OCI-LY7 (cell line): ENCODE data around the gene CATSPER3. TPM values are rescaled to one million over a fixed set of nuclear protein-coding genes. Genes with fewer than 3 reads are reported as not detected.

Experiments
- BruUV-seq: library from RNA; stranded (reverse); fragments of 400-500 nt; replicated peaks from 2 replicates; lab custom pipeline; 2021; lab: Mats Ljungman, UMichigan
- CTCF ChIA-PET: fragments of 300-600 bp; sonication (Branson Sonifier 250); formaldehyde crosslinking; loops from one replicate; lab custom pipeline; 2022; ENCODE audit warnings: antibody characterized with exemption; ENCODE audit not compliant: unreplicated experiment; lab: Charles Lee
- POLR2A ChIA-PET: fragments of 300-600 bp; sonication (Branson Sonifier 250); formaldehyde crosslinking; loops from one replicate; lab custom pipeline; 2022; ENCODE audit warnings: antibody characterized with exemption; lab: Charles Lee
- DNase-seq: peaks from one replicate; pipeline ENCODE4 v3.0.0-alpha.2; 2015; ENCODE audit warnings: low spot score
- H2AFZ ChIP-seq: fragments of 200-600 bp; sonication (generic), shearing (Covaris generic); 2 replicates; pipeline ENCODE4 v1.6.1; 2014; ENCODE audit warnings: mild to moderate bottlenecking, antibody characterized with exemption, low read length, moderate library complexity
- H3K27ac ChIP-seq: fragments of 200-600 bp; sonication (generic); 2 replicates; pipeline ENCODE4 v1.5.1; 2014; ENCODE audit warnings: mixed run types, low read depth, mild to moderate bottlenecking, moderate library complexity, low read length, inconsistent platforms; ENCODE audit not compliant: poor library complexity, severe bottlenecking
- H3K36me3 ChIP-seq: fragments of 200-600 bp; sonication (generic); 2 replicates; pipeline ENCODE4 v1.6.1; 2014; ENCODE audit warnings: mild to moderate bottlenecking, antibody characterized with exemption, low read length, moderate library complexity, mixed read lengths; ENCODE audit not compliant: insufficient read depth
- H3K4me1 ChIP-seq: fragments of 200-600 bp; sonication (generic); 2 replicates; pipeline ENCODE4 v1.5.1; 2014; ENCODE audit warnings: mild to moderate bottlenecking, low read length; ENCODE audit not compliant: insufficient read depth, poor library complexity, severe bottlenecking
- H3K4me2 ChIP-seq: fragments of 200-600 bp; sonication (generic); 2 replicates; pipeline ENCODE4 v1.6.1; 2014; ENCODE audit warnings: mild to moderate bottlenecking, low read length
- H3K4me3 ChIP-seq: fragments of 200-600 bp; sonication (generic); 2 replicates; pipeline ENCODE4 v1.5.1; 2014; ENCODE audit warnings: mild to moderate bottlenecking, low read depth, low read length; ENCODE audit not compliant: poor library complexity, severe bottlenecking
- H3K79me2 ChIP-seq: fragments of 200-600 bp; sonication (generic); 2 replicates; pipeline ENCODE4 v1.6.1; 2016; ENCODE audit warnings: low read depth, mild to moderate bottlenecking, low read length, moderate library complexity, mixed read lengths; ENCODE audit not compliant: insufficient read depth
- H3K9me2 ChIP-seq: fragments of 200-600 bp; sonication (generic); 2 replicates; pipeline ENCODE4 v1.6.1; 2016; ENCODE audit warnings: mild to moderate bottlenecking, low read length, mixed read lengths; ENCODE audit not compliant: insufficient read depth
- H3K9me3 ChIP-seq: fragments of 200-600 bp; sonication (generic); 2 replicates; pipeline ENCODE4 v1.6.1; 2014; ENCODE audit warnings: mild to moderate bottlenecking, mixed run types, low read length, mixed read lengths
- H4K20me1 ChIP-seq: fragments of 200-600 bp; sonication (generic); 2 replicates; pipeline ENCODE4 v1.6.1; 2014; ENCODE audit warnings: mild to moderate bottlenecking, antibody characterized with exemption, low read length, moderate library complexity, mixed read lengths; ENCODE audit not compliant: insufficient read depth
- EZH2phosphoT487 ChIP-seq: fragments of 200-600 bp; sonication (generic); IDR thresholded peaks from 2 replicates; pipeline ENCODE4 v1.6.1; 2018; ENCODE audit warnings: low read depth, borderline replicate concordance, mild to moderate bottlenecking, mixed run types, antibody characterized with exemption, low read length, moderate library complexity, mixed read lengths
- intact Hi-C: fragments of 100-400 bp; cut with micrococcal nuclease; formaldehyde crosslinking; loops from one replicate; pipeline ENCODE4 v1.10.0; 2022; ENCODE audit not compliant: unreplicated experiment
- total RNA-seq, 2 experiments: library from RNA; depleted of rRNA in 1 of 2; stranded (reverse); fragments of >200 nt in 1 of 2; shearing (Covaris generic) in 1 of 2; gene quantifications; 2 replicates each; pipeline ENCODE4 v1.2.3, GENCODE V29; 2014 to 2022
- TF ChIP-seq, protein P1 (sequence below): fragments of 200-600 bp; sonication (generic); conservative IDR thresholded peaks from 2 replicates; pipeline ENCODE4 v1.5.1; 2014; ENCODE audit warnings: mild to moderate bottlenecking, antibody characterized with exemption, low read length, moderate library complexity, mixed read lengths

Gene CATSPER3
- total RNA-seq, 2 experiments from 2014 or later: 0.61 TPM; not detected in 1

DNA sequence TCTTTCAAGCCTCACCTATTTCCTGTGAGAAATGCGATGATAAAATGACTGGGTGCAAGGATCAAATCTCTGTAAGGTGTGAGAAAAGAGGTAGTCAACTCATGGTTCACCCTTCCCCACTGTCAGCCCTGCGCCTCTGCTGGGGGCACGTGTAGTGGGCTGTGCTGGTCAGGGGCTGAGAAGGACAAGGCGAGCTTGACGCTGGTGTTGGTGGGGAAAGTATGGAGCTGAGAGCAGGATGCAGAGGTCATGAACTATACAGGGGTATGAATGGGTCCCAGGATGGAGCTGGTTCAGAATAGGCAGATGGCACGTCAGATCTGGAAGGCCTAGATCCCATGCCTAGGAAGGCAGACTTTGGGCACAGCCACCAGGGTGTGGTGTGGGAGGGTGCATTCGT lies 45.7 kb downstream of the CATSPER3 start:
- Histone ChIP-seq H3K9me3 (no peaks in the 10 kb centered on the region), H2AFZ (no peak overlapping the region), H3K4me3 (no peak overlapping the region), H3K4me1 (no peaks in the 10 kb centered on the region), H3K4me2 (no peak overlapping the region), H3K36me3 (no peaks in the 10 kb centered on the region), H3K27ac (no peak overlapping the region), H4K20me1 (no peaks in the 10 kb centered on the region), H3K9me2 (no peaks in the 10 kb centered on the region), H3K79me2 (no peaks in the 10 kb centered on the region)
- intact Hi-C loops: no loop called here
- ChIA-PET CTCF (no interaction called here), POLR2A (interaction anchor here (0.5 to 1.0 kb wide), 4 partner anchors 9 to 43 kb away, joined by 3 to 4 read pairs (median 3); no protein-coding TSS in a partner anchor)
- TF ChIP-seq EZH2phosphoT487: no peak
- TF ChIP-seq, protein P1, sequence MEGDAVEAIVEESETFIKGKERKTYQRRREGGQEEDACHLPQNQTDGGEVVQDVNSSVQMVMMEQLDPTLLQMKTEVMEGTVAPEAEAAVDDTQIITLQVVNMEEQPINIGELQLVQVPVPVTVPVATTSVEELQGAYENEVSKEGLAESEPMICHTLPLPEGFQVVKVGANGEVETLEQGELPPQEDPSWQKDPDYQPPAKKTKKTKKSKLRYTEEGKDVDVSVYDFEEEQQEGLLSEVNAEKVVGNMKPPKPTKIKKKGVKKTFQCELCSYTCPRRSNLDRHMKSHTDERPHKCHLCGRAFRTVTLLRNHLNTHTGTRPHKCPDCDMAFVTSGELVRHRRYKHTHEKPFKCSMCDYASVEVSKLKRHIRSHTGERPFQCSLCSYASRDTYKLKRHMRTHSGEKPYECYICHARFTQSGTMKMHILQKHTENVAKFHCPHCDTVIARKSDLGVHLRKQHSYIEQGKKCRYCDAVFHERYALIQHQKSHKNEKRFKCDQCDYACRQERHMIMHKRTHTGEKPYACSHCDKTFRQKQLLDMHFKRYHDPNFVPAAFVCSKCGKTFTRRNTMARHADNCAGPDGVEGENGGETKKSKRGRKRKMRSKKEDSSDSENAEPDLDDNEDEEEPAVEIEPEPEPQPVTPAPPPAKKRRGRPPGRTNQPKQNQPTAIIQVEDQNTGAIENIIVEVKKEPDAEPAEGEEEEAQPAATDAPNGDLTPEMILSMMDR: no peak
- BruUV-seq: no TSS peak
- DNase-seq: no peak

DNA sequence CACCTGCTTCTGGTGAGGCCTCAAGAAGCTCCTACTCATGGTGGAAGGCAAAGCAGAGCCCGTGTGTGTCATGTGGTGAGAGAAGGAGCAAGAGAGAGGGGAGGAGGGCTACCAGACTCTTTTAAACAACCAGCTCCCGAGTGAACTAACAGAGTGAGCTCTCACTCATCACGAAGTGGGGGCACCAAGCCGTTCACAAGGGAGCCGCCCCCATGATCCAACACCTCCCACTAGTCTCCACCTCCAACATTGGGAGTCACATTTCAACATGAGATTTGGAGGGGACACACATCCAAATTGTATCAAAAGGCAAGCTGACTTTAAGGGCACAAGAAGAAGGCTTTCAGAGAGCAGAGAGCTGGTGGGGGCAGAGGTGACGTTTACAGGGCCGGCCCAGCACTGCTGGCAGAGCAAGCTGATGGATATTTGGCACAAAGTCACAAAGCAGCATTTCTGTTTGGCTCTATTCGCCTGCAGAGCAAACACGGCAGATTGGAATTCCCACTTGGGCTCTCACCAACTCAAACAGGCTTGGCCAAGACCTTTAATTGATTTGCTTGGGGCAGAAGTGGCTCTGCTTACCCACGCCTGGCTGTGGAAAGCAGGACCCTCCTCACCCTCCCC lies 46.4 kb downstream of the CATSPER3 start:
- no peak overlapping the region for H3K4me3 ChIP-seq
- ChIA-PET CTCF (no interaction called here), POLR2A (interaction anchor here (0.6 to 1.0 kb wide), 4 partner anchors 8 to 1598 kb away, joined by 3 read pairs; no protein-coding TSS in a partner anchor)
- no peak for DNase-seq
- no TSS peak for BruUV-seq
- no peak for TF ChIP-seq EZH2phosphoT487
- TF ChIP-seq, protein P1: no peak
- H3K79me2 ChIP-seq: no peaks in the 10 kb centered on the region
- H3K9me2 ChIP-seq: no peaks in the 10 kb centered on the region
- intact Hi-C loops: no loop called here
- H3K4me2 ChIP-seq: no peak overlapping the region
- no peaks in the 10 kb centered on the region for H3K9me3 ChIP-seq
- H4K20me1 ChIP-seq: no peaks in the 10 kb centered on the region
- H3K4me1 ChIP-seq: no peaks in the 10 kb centered on the region
- no peak overlapping the region for H3K27ac ChIP-seq
- no peaks in the 10 kb centered on the region for H3K36me3 ChIP-seq
- H2AFZ ChIP-seq: no peak overlapping the region

DNA sequence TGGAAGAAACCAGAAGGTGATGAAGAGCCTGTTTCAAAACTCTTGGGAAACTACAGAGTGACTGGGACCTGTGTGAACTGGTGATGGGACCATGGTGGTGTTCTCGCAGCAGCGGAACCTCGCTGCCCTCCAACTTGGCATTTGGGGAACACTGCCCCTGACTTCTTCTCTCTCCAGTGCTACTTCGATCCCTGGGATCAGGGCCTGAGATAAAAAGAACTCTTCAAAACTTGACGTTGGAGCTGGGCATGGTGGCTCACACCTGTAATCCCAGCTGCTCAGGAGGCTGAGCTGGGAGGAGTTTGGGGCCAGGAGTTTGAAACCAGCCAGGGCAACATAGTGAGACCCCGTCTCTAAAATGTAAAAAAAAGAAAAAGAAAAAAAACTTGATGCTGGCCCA lies 48.2 kb downstream of the CATSPER3 start:
- no peak overlapping the region for H3K27ac ChIP-seq
- intact Hi-C loops: no loop called here
- H2AFZ ChIP-seq: no peak overlapping the region
- no peaks in the 10 kb centered on the region for H3K9me3 ChIP-seq
- no peaks in the 10 kb centered on the region for H3K36me3 ChIP-seq
- H3K4me1 ChIP-seq: no peaks in the 10 kb centered on the region
- no peaks in the 10 kb centered on the region for H4K20me1 ChIP-seq
- TF ChIP-seq, protein P1: no peak
- no peak for TF ChIP-seq EZH2phosphoT487
- no peak overlapping the region for H3K4me3 ChIP-seq
- DNase-seq: no peak
- POLR2A ChIA-PET: no interaction called here
- no peaks in the 10 kb centered on the region for H3K79me2 ChIP-seq
- CTCF ChIA-PET: no interaction called here
- no peak overlapping the region for H3K4me2 ChIP-seq
- H3K9me2 ChIP-seq: no peaks in the 10 kb centered on the region
- BruUV-seq: no TSS peak
